Hepatocyte (in vitro differentiated cells): ENCODE data around the gene REX1BD. TPM values are rescaled to one million over a fixed set of nuclear protein-coding genes. Genes with fewer than 3 reads are reported as not detected.
A peak's percentile ranks its signal among the peaks of the same experiment; 100 is the strongest.

Source experiments
- DNase-seq: peaks from one replicate; pipeline ENCODE4 v3.0.0-alpha.2; 2016; ENCODE audit warnings: low spot score
- H2AFZ ChIP-seq: fragments of 200-600 bp; sonication (generic); 2 replicates; pipeline ENCODE4 v1.6.0; 2016; ENCODE audit warnings: antibody characterized with exemption, mild to moderate bottlenecking
- H3K27ac ChIP-seq: fragments of 200-600 bp; sonication (generic); 2 replicates; pipeline ENCODE4 v1.5.1; 2016; ENCODE audit warnings: mild to moderate bottlenecking
- H3K27me3 ChIP-seq: fragments of 200-600 bp; sonication (generic); 2 replicates; pipeline ENCODE4 v1.6.1; 2016
- H3K36me3 ChIP-seq: fragments of 200-600 bp; sonication (generic); replicated peaks from 2 replicates; pipeline ENCODE4 v1.5.1; 2016; ENCODE audit warnings: low read depth; ENCODE audit not compliant: insufficient read depth
- H3K4me1 ChIP-seq: fragments of 200-600 bp; sonication (generic); 2 replicates; pipeline ENCODE4 v1.5.1; 2016; ENCODE audit warnings: mild to moderate bottlenecking, moderate library complexity; ENCODE audit not compliant: insufficient read depth
- H3K4me2 ChIP-seq: fragments of 200-600 bp; sonication (generic); 2 replicates; pipeline ENCODE4 v1.6.0; 2016
- H3K4me3 ChIP-seq: fragments of 200-600 bp; sonication (generic); 2 replicates; pipeline ENCODE4 v1.5.1; 2016; ENCODE audit warnings: mild to moderate bottlenecking
- H3K79me2 ChIP-seq: fragments of 200-600 bp; sonication (generic); 2 replicates; pipeline ENCODE4 v1.6.0; 2017; ENCODE audit warnings: mild to moderate bottlenecking
- H3K9me2 ChIP-seq: fragments of 200-600 bp; sonication (generic); replicated peaks from 2 replicates; pipeline ENCODE4 v1.6.0; 2017; ENCODE audit warnings: mild to moderate bottlenecking; ENCODE audit not compliant: insufficient read depth
- H3K9me3 ChIP-seq: fragments of 200-600 bp; sonication (generic); 2 replicates; pipeline ENCODE4 v1.5.1; 2016; ENCODE audit warnings: low read depth, mild to moderate bottlenecking
- H4K20me1 ChIP-seq: fragments of 200-600 bp; sonication (generic); 2 replicates; pipeline ENCODE4 v1.6.0; 2016; ENCODE audit warnings: mild to moderate bottlenecking; ENCODE audit not compliant: insufficient read depth, poor library complexity, severe bottlenecking
- CTCF ChIP-seq: fragments of 200-600 bp; sonication (generic); IDR thresholded peaks from 2 replicates; pipeline ENCODE4 v1.5.1; 2016; ENCODE audit warnings: antibody characterized with exemption, mild to moderate bottlenecking; ENCODE audit not compliant: poor library complexity
- EZH2 ChIP-seq: fragments of 200-600 bp; sonication (generic); IDR thresholded peaks from 2 replicates; pipeline ENCODE4 v1.6.1; 2016; ENCODE audit warnings: antibody characterized with exemption, mild to moderate bottlenecking, borderline replicate concordance
- EZH2phosphoT487 ChIP-seq: fragments of 200-600 bp; sonication (generic); IDR thresholded peaks from one replicate; pipeline ENCODE4 v1.6.1; 2018; ENCODE audit warnings: antibody characterized with exemption, mild to moderate bottlenecking, low read depth, moderate library complexity; ENCODE audit not compliant: unreplicated experiment, severe bottlenecking
- WGBS: methylation state at CpG from one replicate; pipeline ENCODE4 v1.1.6; 2016; ENCODE audit warnings: low lambda C conversion rate; ENCODE audit errors: missing lambda C conversion rate; 5-methylcytosine and 5-hydroxymethylcytosine counted together
- polyA plus RNA-seq: library from polyadenylated mRNA; unstranded; fragments of >200 nt; fragmentation: Nextera tagmentation; extraction: Ambion mirVana; gene quantifications from 2 replicates; pipeline ENCODE4 v1.2.1, GENCODE V29; 2016
- small RNA-seq: library from RNA; depleted of rRNA; stranded (forward); fragments of <200 nt; gene quantifications from one replicate; pipeline ENCODE3, GENCODE V24; 2014
- total RNA-seq: library from RNA; depleted of rRNA; stranded (reverse); fragments of >200 nt; gene quantifications from 2 replicates; pipeline ENCODE4 v1.2.3, GENCODE V29; 2014

The REX1BD gene
- total and polyA plus RNA-seq, 2 experiments from 2014 or later = 62.6 to 105 TPM

- Histone ChIP-seq H3K4me3 (peak within 1 kb of the TSS; percentile 62), H4K20me1 (no peaks in the 10 kb centered on the region), H3K27ac (peak within 1 kb of the TSS; percentile 52), H3K9me3 (no peaks in the 10 kb centered on the region), H3K4me2 (peak within 1 kb of the TSS; percentile 94), H3K27me3 (no peaks in the 10 kb centered on the region), H2AFZ (peak within 1 kb of the TSS; percentile 57), H3K79me2 (peaks cover 31% of the 10 kb centered on the region), H3K36me3 (no peaks in the 10 kb centered on the region), H3K9me2 (no peaks in the 10 kb centered on the region), H3K4me1 (no peaks in the 10 kb centered on the region)
- DNase-seq = no peak
- TF ChIP-seq EZH2phosphoT487 = no peak
- TF ChIP-seq CTCF = no peak
- TF ChIP-seq EZH2 = no peak
- WGBS = 4% methylated on average over 37 of the region's 47 CpGs
These were observed 48.5 kb downstream of the REX1BD start, which contains the start of gene KLHL26 for GRCh38 chr19:18636969-18637629. Gene KLHL26, plus strand, starts transcription at chr19:18637028. Its CDS starts 27 bp downstream, at chr19:18637055.

GRCh38 chr19:18637673-18638630 is 49.4 kb downstream of the REX1BD start:
- TF ChIP-seq EZH2 (no peak), CTCF (no peak), EZH2phosphoT487 (no peak)
- Histone ChIP-seq H3K4me1 (no peaks in the 10 kb centered on the region), H3K27ac (no peak overlapping the region), H4K20me1 (no peaks in the 10 kb centered on the region), H3K9me3 (no peaks in the 10 kb centered on the region), H3K9me2 (no peaks in the 10 kb centered on the region), H2AFZ (no peak overlapping the region), H3K4me3 (peak overlapping the region; percentile 62), H3K36me3 (no peaks in the 10 kb centered on the region), H3K27me3 (no peaks in the 10 kb centered on the region), H3K4me2 (peak overlapping the region; percentile 94), H3K79me2 (peaks cover 38% of the 10 kb centered on the region)
- DNase-seq = peak; percentile 65
- WGBS = 58% methylated on average over 3 of the region's 3 CpGs

- Histone ChIP-seq H3K27ac (no peak overlapping the region), H3K36me3 (no peaks in the 10 kb centered on the region), H3K27me3 (no peaks in the 10 kb centered on the region), H3K4me1 (no peaks in the 10 kb centered on the region), H3K4me3 (no peak overlapping the region), H2AFZ (no peak overlapping the region), H4K20me1 (no peaks in the 10 kb centered on the region), H3K79me2 (peaks cover 51% of the 10 kb centered on the region), H3K9me2 (no peaks in the 10 kb centered on the region), H3K9me3 (no peaks in the 10 kb centered on the region), H3K4me2 (no peak overlapping the region)
- DNase-seq = no peak
- TF ChIP-seq EZH2phosphoT487 (no peak), EZH2 (no peak), CTCF (no peak)
- WGBS = 63% methylated on average over 8 of the region's 8 CpGs
These were observed 51.2 kb downstream of the REX1BD start for GRCh38 chr19:18639706-18640243.

Small RNAs within 50 kb of the gene (small RNA-seq; reads per million reads assigned to genes)
- gene RN7SL155P = not detected

Other genes with a start within 250 kb of the REX1BD start
- gene PGPEP1, start 248.2 kb upstream of the REX1BD start, total RNA-seq = 35.0 and 36.1 TPM in 2 replicates
- 24.8 and 26.8 TPM in 2 replicates for gene PGPEP1, start 248.2 kb upstream of the REX1BD start, polyA plus RNA-seq
- 106 and 123 TPM in 2 replicates for gene GDF15, start 202.6 kb upstream of the REX1BD start, total RNA-seq
- 175 and 185 TPM in 2 replicates for gene GDF15, start 202.6 kb upstream of the REX1BD start, polyA plus RNA-seq
- 0.16 TPM in 1 of 2 replicates, not detected in the other for gene LRRC25, start 191.2 kb upstream of the REX1BD start, total RNA-seq
- gene LRRC25, start 191.2 kb upstream of the REX1BD start, polyA plus RNA-seq = 0.36 and 1.5 TPM in 2 replicates
- 55.8 and 72.6 TPM in 2 replicates for gene SSBP4, start 169.4 kb upstream of the REX1BD start, total RNA-seq
- 156 and 169 TPM in 2 replicates for gene SSBP4, start 169.4 kb upstream of the REX1BD start, polyA plus RNA-seq
- 51.5 and 54.9 TPM in 2 replicates for gene ISYNA1, start 150.7 kb upstream of the REX1BD start, total RNA-seq
- 144 and 188 TPM in 2 replicates for gene ISYNA1, start 150.7 kb upstream of the REX1BD start, polyA plus RNA-seq
- gene ELL, start 66.7 kb upstream of the REX1BD start, total RNA-seq = 3.9 and 11.0 TPM in 2 replicates
- 15.0 and 18.1 TPM in 2 replicates for gene ELL, start 66.7 kb upstream of the REX1BD start, polyA plus RNA-seq
- 183 and 195 TPM in 2 replicates for gene FKBP8, start 45.2 kb upstream of the REX1BD start, total RNA-seq
- gene FKBP8, start 45.2 kb upstream of the REX1BD start, polyA plus RNA-seq = 247 and 262 TPM in 2 replicates
- gene KXD1, start 30.9 kb upstream of the REX1BD start, total RNA-seq = 76.3 and 91.7 TPM in 2 replicates
- gene KXD1, start 30.9 kb upstream of the REX1BD start, polyA plus RNA-seq = 85.7 and 89.2 TPM in 2 replicates
- gene UBA52, start 16.9 kb upstream of the REX1BD start, total RNA-seq = 561 and 593 TPM in 2 replicates
- 470 and 498 TPM in 2 replicates for gene UBA52, start 16.9 kb upstream of the REX1BD start, polyA plus RNA-seq
- 8.6 and 13.9 TPM in 2 replicates for gene CRLF1, start 18.0 kb downstream of the REX1BD start, total RNA-seq
- 28.4 and 42.2 TPM in 2 replicates for gene CRLF1, start 18.0 kb downstream of the REX1BD start, polyA plus RNA-seq
- gene TMEM59L, start 24.1 kb downstream of the REX1BD start, total RNA-seq = 0.40 and 1.5 TPM in 2 replicates
- 4.9 and 9.1 TPM in 2 replicates for gene TMEM59L, start 24.1 kb downstream of the REX1BD start, polyA plus RNA-seq
- gene KLHL26, start 48.2 kb downstream of the REX1BD start, total RNA-seq = 4.1 and 5.0 TPM in 2 replicates
- 3.9 and 7.6 TPM in 2 replicates for gene KLHL26, start 48.2 kb downstream of the REX1BD start, polyA plus RNA-seq
- 2.0 and 2.5 TPM in 2 replicates for gene CRTC1, start 94.9 kb downstream of the REX1BD start, total RNA-seq
- 4.5 and 4.8 TPM in 2 replicates for gene CRTC1, start 94.9 kb downstream of the REX1BD start, polyA plus RNA-seq
- gene COMP, start 202.5 kb downstream of the REX1BD start, total RNA-seq = 2.8 and 3.0 TPM in 2 replicates
- 12.5 and 16.3 TPM in 2 replicates for gene COMP, start 202.5 kb downstream of the REX1BD start, polyA plus RNA-seq
- gene UPF1, start 243.2 kb downstream of the REX1BD start, total RNA-seq = 24.5 and 47.2 TPM in 2 replicates
- gene UPF1, start 243.2 kb downstream of the REX1BD start, polyA plus RNA-seq = 22.2 and 27.0 TPM in 2 replicates